NCI-H748 (cell line): ENCODE measurements around the gene PSKH1.
A peak's percentile ranks its signal among the peaks of the same experiment; 100 is the strongest.
"Not testable (repeated sequence)": the region's sequence is repeated elsewhere in the genome, so short reads cannot be mapped to it uniquely, and the experiment has no call there.

Source experiments
- DNase-seq: peaks from one replicate; lab custom pipeline; 2025; ENCODE audit not compliant: unreplicated experiment; lab: John Stamatoyannopoulos, UW

PSKH1 gene

GRCh38 chr16:67892899-67893742 lies at the start of gene PSKH1:
Gene PSKH1, plus strand, starts transcription at chr16:67893254. Its CDS starts 15,496 bp downstream, at chr16:67908750.
- DNase-seq, result peak; percentile 92

GRCh38 chr16:67843343-67843765 lies 49.7 kb upstream of the PSKH1 start:
- DNase-seq, result no peak

GRCh38 chr16:67844497-67844896 lies 48.6 kb upstream of the PSKH1 start:
- no peak for DNase-seq

- DNase-seq, result no peak
These were observed 47.6 kb upstream of the PSKH1 start for GRCh38 chr16:67845291-67846062.

GRCh38 chr16:67846063-67846319 lies 47.1 kb upstream of the PSKH1 start:
- no peak for DNase-seq

GRCh38 chr16:67846320-67847063 lies 46.6 kb upstream of the PSKH1 start, which contains the start of gene NUTF2:
Gene NUTF2, plus strand, starts transcription at chr16:67846933. Its CDS starts 18,198 bp downstream, at chr16:67865131.
- peak; percentile 95 for DNase-seq

- DNase-seq, result peak; percentile 18
These were observed 45.8 kb upstream of the PSKH1 start, which contains the start of gene CENPT for GRCh38 chr16:67847064-67847861. Gene CENPT, minus strand, starts transcription at chr16:67847693. Its CDS starts 13,834 bp downstream, at chr16:67833859.

- no peak for DNase-seq
These were observed 44.9 kb upstream of the PSKH1 start for GRCh38 chr16:67848118-67848517.

- DNase-seq, result no peak
These were observed 39.4 kb upstream of the PSKH1 start for GRCh38 chr16:67853670-67854069.

- no peak for DNase-seq
These were observed 37.3 kb upstream of the PSKH1 start for GRCh38 chr16:67855789-67856188.

- DNase-seq, result no peak
These were observed 36.0 kb upstream of the PSKH1 start for GRCh38 chr16:67856927-67857546.

GRCh38 chr16:67857547-67858233 lies 35.4 kb upstream of the PSKH1 start:
- DNase-seq, result peak; percentile 94

GRCh38 chr16:67858500-67858899 lies 34.6 kb upstream of the PSKH1 start:
- no peak for DNase-seq

- DNase-seq, result no peak
These were observed 32.3 kb upstream of the PSKH1 start for GRCh38 chr16:67860589-67861398.

- DNase-seq, result no peak
These were observed 31.2 kb upstream of the PSKH1 start for GRCh38 chr16:67861877-67862276.

- no peak for DNase-seq
These were observed 30.2 kb upstream of the PSKH1 start for GRCh38 chr16:67862623-67863583.

- not testable (repeated sequence) for DNase-seq
These were observed 29.0 kb upstream of the PSKH1 start for GRCh38 chr16:67864044-67864443.

GRCh38 chr16:67864594-67864993 lies 28.5 kb upstream of the PSKH1 start:
- no peak for DNase-seq
